ENCODE measurements around the gene APP.

The APP gene

GRCh38 chr21:26120828-26121227 lies 49.7 kb downstream of the APP start:
- Histone ChIP-seq H3K4me3 (ENCODE audit: low read length in 2 of 2) (no peak overlapping the region), H3K9me3 (ENCODE audit: control insufficient read depth in 2 of 2, low read length in 2 of 2) (no peaks in the 10 kb centered on the region), H3K4me1 (ENCODE audit: control insufficient read depth in 2 of 2, insufficient read depth in 2 of 2, low read length in 2 of 2) (peaks cover 0 to 20% of the 10 kb centered on the region in 2 donors), H3K27ac (ENCODE audit: low read depth in 2 of 2, low read length in 2 of 2) (no peak overlapping the region), H3K27me3 (ENCODE audit: control insufficient read depth in 2 of 2, insufficient read depth in 2 of 2, low read length in 2 of 2) (no peaks in the 10 kb centered on the region), H3K36me3 (ENCODE audit: control insufficient read depth in 2 of 2, insufficient read depth in 2 of 2, low read length in 2 of 2) (no peaks in the 10 kb centered on the region), H3K9ac (ENCODE audit: low read depth in 1 of 2, low read length in 2 of 2) (no peak overlapping the region)

- Histone ChIP-seq H3K4me3 (ENCODE audit: low read length in 2 of 2) (no peak overlapping the region), H3K9me3 (ENCODE audit: control insufficient read depth in 2 of 2, low read length in 2 of 2) (no peaks in the 10 kb centered on the region), H3K27ac (ENCODE audit: low read depth in 2 of 2, low read length in 2 of 2) (no peak overlapping the region), H3K27me3 (ENCODE audit: control insufficient read depth in 2 of 2, insufficient read depth in 2 of 2, low read length in 2 of 2) (no peaks in the 10 kb centered on the region), H3K4me1 (ENCODE audit: control insufficient read depth in 2 of 2, insufficient read depth in 2 of 2, low read length in 2 of 2) (peaks cover 0 to 13% of the 10 kb centered on the region in 2 donors), H3K9ac (ENCODE audit: low read depth in 1 of 2, low read length in 2 of 2) (no peak overlapping the region), H3K36me3 (ENCODE audit: control insufficient read depth in 2 of 2, insufficient read depth in 2 of 2, low read length in 2 of 2) (no peaks in the 10 kb centered on the region)
Observed at GRCh38 chr21:26119906-26120305, 50.7 kb downstream of the APP start.

- Histone ChIP-seq H3K27ac (ENCODE audit: low read depth in 2 of 2, low read length in 2 of 2) (no peak overlapping the region), H3K4me3 (ENCODE audit: low read length in 2 of 2) (no peak overlapping the region), H3K9ac (ENCODE audit: low read depth in 1 of 2, low read length in 2 of 2) (no peak overlapping the region), H3K9me3 (ENCODE audit: control insufficient read depth in 2 of 2, low read length in 2 of 2) (no peaks in the 10 kb centered on the region), H3K4me1 (ENCODE audit: control insufficient read depth in 2 of 2, insufficient read depth in 2 of 2, low read length in 2 of 2) (peaks cover 0 to 5% of the 10 kb centered on the region in 2 donors), H3K27me3 (ENCODE audit: control insufficient read depth in 2 of 2, insufficient read depth in 2 of 2, low read length in 2 of 2) (no peaks in the 10 kb centered on the region), H3K36me3 (ENCODE audit: control insufficient read depth in 2 of 2, insufficient read depth in 2 of 2, low read length in 2 of 2) (no peaks in the 10 kb centered on the region)
Observed at GRCh38 chr21:26118938-26119540, 51.5 kb downstream of the APP start.

- H3K27ac ChIP-seq (ENCODE audit: low read depth in 2 of 2, low read length in 2 of 2): no peak overlapping the region
- no peaks in the 10 kb centered on the region for H3K9me3 ChIP-seq (ENCODE audit: control insufficient read depth in 2 of 2, low read length in 2 of 2)
- no peaks in the 10 kb centered on the region for H3K36me3 ChIP-seq (ENCODE audit: control insufficient read depth in 2 of 2, insufficient read depth in 2 of 2, low read length in 2 of 2)
- no peaks in the 10 kb centered on the region for H3K27me3 ChIP-seq (ENCODE audit: control insufficient read depth in 2 of 2, insufficient read depth in 2 of 2, low read length in 2 of 2)
- no peak overlapping the region for H3K9ac ChIP-seq (ENCODE audit: low read depth in 1 of 2, low read length in 2 of 2)
- no peak overlapping the region for H3K4me3 ChIP-seq (ENCODE audit: low read length in 2 of 2)
- no peaks in the 10 kb centered on the region for H3K4me1 ChIP-seq (ENCODE audit: control insufficient read depth in 2 of 2, insufficient read depth in 2 of 2, low read length in 2 of 2)
Observed at GRCh38 chr21:26117972-26118367, 52.6 kb downstream of the APP start.

GRCh38 chr21:26117324-26117971 lies 53.1 kb downstream of the APP start:
- H3K9me3 ChIP-seq (ENCODE audit: control insufficient read depth in 2 of 2, low read length in 2 of 2): no peaks in the 10 kb centered on the region
- H3K4me1 ChIP-seq (ENCODE audit: control insufficient read depth in 2 of 2, insufficient read depth in 2 of 2, low read length in 2 of 2): no peaks in the 10 kb centered on the region
- no peak overlapping the region for H3K4me3 ChIP-seq (ENCODE audit: low read length in 2 of 2)
- H3K36me3 ChIP-seq (ENCODE audit: control insufficient read depth in 2 of 2, insufficient read depth in 2 of 2, low read length in 2 of 2): no peaks in the 10 kb centered on the region
- H3K27ac ChIP-seq (ENCODE audit: low read depth in 2 of 2, low read length in 2 of 2): no peak overlapping the region
- no peak overlapping the region for H3K9ac ChIP-seq (ENCODE audit: low read depth in 1 of 2, low read length in 2 of 2)
- H3K27me3 ChIP-seq (ENCODE audit: control insufficient read depth in 2 of 2, insufficient read depth in 2 of 2, low read length in 2 of 2): no peaks in the 10 kb centered on the region

- Histone ChIP-seq H3K27ac (ENCODE audit: low read depth in 2 of 2, low read length in 2 of 2) (no peak overlapping the region), H3K9me3 (ENCODE audit: control insufficient read depth in 2 of 2, low read length in 2 of 2) (no peaks in the 10 kb centered on the region), H3K9ac (ENCODE audit: low read depth in 1 of 2, low read length in 2 of 2) (no peak overlapping the region), H3K4me3 (ENCODE audit: low read length in 2 of 2) (no peak overlapping the region), H3K4me1 (ENCODE audit: control insufficient read depth in 2 of 2, insufficient read depth in 2 of 2, low read length in 2 of 2) (no peaks in the 10 kb centered on the region), H3K27me3 (ENCODE audit: control insufficient read depth in 2 of 2, insufficient read depth in 2 of 2, low read length in 2 of 2) (no peaks in the 10 kb centered on the region), H3K36me3 (ENCODE audit: control insufficient read depth in 2 of 2, insufficient read depth in 2 of 2, low read length in 2 of 2) (no peaks in the 10 kb centered on the region)
Observed at GRCh38 chr21:26116456-26117011, 54.0 kb downstream of the APP start.

- H3K9ac ChIP-seq (ENCODE audit: low read depth in 1 of 2, low read length in 2 of 2): no peak overlapping the region
- H3K4me3 ChIP-seq (ENCODE audit: low read length in 2 of 2): no peak overlapping the region
- H3K9me3 ChIP-seq (ENCODE audit: control insufficient read depth in 2 of 2, low read length in 2 of 2): no peaks in the 10 kb centered on the region
- H3K27ac ChIP-seq (ENCODE audit: low read depth in 2 of 2, low read length in 2 of 2): no peak overlapping the region
- no peaks in the 10 kb centered on the region for H3K36me3 ChIP-seq (ENCODE audit: control insufficient read depth in 2 of 2, insufficient read depth in 2 of 2, low read length in 2 of 2)
- no peaks in the 10 kb centered on the region for H3K4me1 ChIP-seq (ENCODE audit: control insufficient read depth in 2 of 2, insufficient read depth in 2 of 2, low read length in 2 of 2)
- no peaks in the 10 kb centered on the region for H3K27me3 ChIP-seq (ENCODE audit: control insufficient read depth in 2 of 2, insufficient read depth in 2 of 2, low read length in 2 of 2)
Observed at GRCh38 chr21:26115899-26116298, 54.7 kb downstream of the APP start.

- no peaks in the 10 kb centered on the region for H3K9me3 ChIP-seq (ENCODE audit: control insufficient read depth in 2 of 2, low read length in 2 of 2)
- H3K4me1 ChIP-seq (ENCODE audit: control insufficient read depth in 2 of 2, insufficient read depth in 2 of 2, low read length in 2 of 2): no peaks in the 10 kb centered on the region
- no peak overlapping the region for H3K27ac ChIP-seq (ENCODE audit: low read depth in 2 of 2, low read length in 2 of 2)
- no peaks in the 10 kb centered on the region for H3K27me3 ChIP-seq (ENCODE audit: control insufficient read depth in 2 of 2, insufficient read depth in 2 of 2, low read length in 2 of 2)
- no peak overlapping the region for H3K9ac ChIP-seq (ENCODE audit: low read depth in 1 of 2, low read length in 2 of 2)
- H3K4me3 ChIP-seq (ENCODE audit: low read length in 2 of 2): no peak overlapping the region
- no peaks in the 10 kb centered on the region for H3K36me3 ChIP-seq (ENCODE audit: control insufficient read depth in 2 of 2, insufficient read depth in 2 of 2, low read length in 2 of 2)
Observed at GRCh38 chr21:26115305-26115704, 55.3 kb downstream of the APP start.

- H3K4me3 ChIP-seq (ENCODE audit: low read length in 2 of 2): no peak overlapping the region
- no peaks in the 10 kb centered on the region for H3K4me1 ChIP-seq (ENCODE audit: control insufficient read depth in 2 of 2, insufficient read depth in 2 of 2, low read length in 2 of 2)
Observed at GRCh38 chr21:26112975-26113374, 57.6 kb downstream of the APP start.

GRCh38 chr21:26112127-26112742 lies 58.3 kb downstream of the APP start:
- Histone ChIP-seq H3K9me3 (ENCODE audit: control insufficient read depth in 2 of 2, low read length in 2 of 2) (no peaks in the 10 kb centered on the region), H3K27me3 (ENCODE audit: control insufficient read depth in 2 of 2, insufficient read depth in 2 of 2, low read length in 2 of 2) (no peaks in the 10 kb centered on the region), H3K27ac (ENCODE audit: low read depth in 2 of 2, low read length in 2 of 2) (no peak overlapping the region), H3K9ac (ENCODE audit: low read depth in 1 of 2, low read length in 2 of 2) (no peak overlapping the region), H3K4me1 (ENCODE audit: control insufficient read depth in 2 of 2, insufficient read depth in 2 of 2, low read length in 2 of 2) (no peaks in the 10 kb centered on the region), H3K4me3 (ENCODE audit: low read length in 2 of 2) (no peak overlapping the region), H3K36me3 (ENCODE audit: control insufficient read depth in 2 of 2, insufficient read depth in 2 of 2, low read length in 2 of 2) (peaks cover 4 to 11% of the 10 kb centered on the region in 2 donors)

More at GRCh38 chr21:26112975-26113374, 57.6 kb downstream of the APP start:
- Histone ChIP-seq H3K9me3 (ENCODE audit: control insufficient read depth in 2 of 2, low read length in 2 of 2) (no peaks in the 10 kb centered on the region), H3K27ac (ENCODE audit: low read depth in 2 of 2, low read length in 2 of 2) (no peak overlapping the region), H3K27me3 (ENCODE audit: control insufficient read depth in 2 of 2, insufficient read depth in 2 of 2, low read length in 2 of 2) (no peaks in the 10 kb centered on the region), H3K9ac (ENCODE audit: low read depth in 1 of 2, low read length in 2 of 2) (no peak overlapping the region), H3K36me3 (ENCODE audit: control insufficient read depth in 2 of 2, insufficient read depth in 2 of 2, low read length in 2 of 2) (peaks cover 4 to 5% of the 10 kb centered on the region in 2 donors)

Data from mucosa of rectum (tissue), 2 donors.